ENCODE results near the gene NCKIPSD. TPM values are rescaled to one million over a fixed set of nuclear protein-coding genes. Genes with fewer than 3 reads are reported as not detected.

NCKIPSD gene
- total and polyA plus RNA-seq, 8 donors, result 13.4 to 20.5 (median 16.3) TPM

DNA sequence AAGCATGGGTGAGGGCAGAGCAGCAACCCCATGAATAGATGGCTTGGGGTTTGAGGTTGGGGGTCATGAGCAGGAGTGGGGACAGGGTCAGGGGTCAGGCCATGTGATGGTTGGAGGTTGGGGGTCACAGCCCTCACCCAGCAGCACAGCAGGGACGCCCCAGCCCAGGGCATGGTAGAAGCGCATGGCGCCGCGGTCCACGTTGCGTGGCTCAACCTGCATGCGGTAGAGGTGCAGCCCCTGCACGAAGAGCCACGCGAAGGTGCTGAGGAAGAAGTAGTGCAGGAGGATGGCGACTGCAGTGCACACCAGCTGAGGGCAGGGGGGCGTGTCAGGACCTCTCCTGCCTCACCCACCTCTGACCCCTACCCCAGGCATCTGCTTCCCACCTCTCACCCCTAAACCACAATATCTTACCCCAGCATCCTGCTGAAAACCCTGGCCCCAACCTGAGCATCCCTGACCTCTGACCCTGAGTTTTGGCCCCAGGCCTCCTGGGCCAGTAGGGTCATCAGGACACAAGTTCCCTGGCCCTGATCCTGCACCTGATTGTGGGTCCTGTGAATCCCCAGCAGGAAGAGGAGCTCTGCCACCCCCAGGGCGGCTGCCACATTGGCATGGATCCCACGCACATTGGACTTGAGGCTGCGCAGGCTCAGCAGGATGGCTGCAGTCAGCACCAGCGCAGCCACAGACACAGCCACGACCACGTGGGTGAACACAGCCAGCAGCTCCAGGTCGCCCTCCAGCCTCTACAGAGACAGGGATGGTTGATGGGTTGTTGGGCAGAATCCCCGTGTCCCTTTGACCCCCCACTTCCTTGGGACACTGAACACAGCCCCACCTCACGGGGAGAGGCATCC is 40.6 kb downstream of the NCKIPSD start:
- H3K36me3 ChIP-seq, result no peaks in the 10 kb centered on the region
- TF ChIP-seq, protein P1, sequence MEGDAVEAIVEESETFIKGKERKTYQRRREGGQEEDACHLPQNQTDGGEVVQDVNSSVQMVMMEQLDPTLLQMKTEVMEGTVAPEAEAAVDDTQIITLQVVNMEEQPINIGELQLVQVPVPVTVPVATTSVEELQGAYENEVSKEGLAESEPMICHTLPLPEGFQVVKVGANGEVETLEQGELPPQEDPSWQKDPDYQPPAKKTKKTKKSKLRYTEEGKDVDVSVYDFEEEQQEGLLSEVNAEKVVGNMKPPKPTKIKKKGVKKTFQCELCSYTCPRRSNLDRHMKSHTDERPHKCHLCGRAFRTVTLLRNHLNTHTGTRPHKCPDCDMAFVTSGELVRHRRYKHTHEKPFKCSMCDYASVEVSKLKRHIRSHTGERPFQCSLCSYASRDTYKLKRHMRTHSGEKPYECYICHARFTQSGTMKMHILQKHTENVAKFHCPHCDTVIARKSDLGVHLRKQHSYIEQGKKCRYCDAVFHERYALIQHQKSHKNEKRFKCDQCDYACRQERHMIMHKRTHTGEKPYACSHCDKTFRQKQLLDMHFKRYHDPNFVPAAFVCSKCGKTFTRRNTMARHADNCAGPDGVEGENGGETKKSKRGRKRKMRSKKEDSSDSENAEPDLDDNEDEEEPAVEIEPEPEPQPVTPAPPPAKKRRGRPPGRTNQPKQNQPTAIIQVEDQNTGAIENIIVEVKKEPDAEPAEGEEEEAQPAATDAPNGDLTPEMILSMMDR (IDR thresholded peaks at IDR 0.05), result no peak
- no peak for ATAC-seq
- no peak overlapping the region for H3K27ac ChIP-seq
- no peaks in the 10 kb centered on the region for H3K9me3 ChIP-seq
- no peaks in the 10 kb centered on the region for H3K4me1 ChIP-seq
- DNase-seq, result no peak
- no peaks in the 10 kb centered on the region for H3K27me3 ChIP-seq
- H3K4me3 ChIP-seq, result no peak overlapping the region
- intact Hi-C loops (cut with DNase I), result no loop called here

DNA sequence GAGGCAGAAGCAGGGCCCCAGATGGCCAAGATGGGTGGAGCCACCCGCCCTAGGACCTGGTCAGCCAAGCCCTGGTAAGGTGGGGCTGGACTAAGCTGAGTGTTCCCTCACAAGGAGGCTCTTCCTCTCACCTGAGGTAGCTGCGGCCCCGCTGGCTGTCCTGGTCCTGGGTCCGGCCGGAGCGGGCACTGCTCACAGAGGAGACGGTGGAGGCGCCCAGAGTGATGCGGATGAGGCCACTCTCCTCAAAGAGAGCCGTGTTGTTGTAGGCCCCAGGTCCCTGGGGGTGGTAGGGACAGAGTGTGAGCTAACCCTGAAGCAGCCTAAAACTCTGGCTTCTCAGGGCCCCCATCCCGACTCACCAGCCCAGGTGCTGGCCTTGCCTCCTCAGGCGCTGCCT is 43.1 kb downstream of the NCKIPSD start:
- ATAC-seq (no peak), DNase-seq (no peak)
- intact Hi-C loops (cut with DNase I), result no loop called here
- Histone ChIP-seq H3K9me3 (no peaks in the 10 kb centered on the region), H3K4me3 (no peak overlapping the region), H3K27me3 (no peaks in the 10 kb centered on the region), H3K4me1 (no peaks in the 10 kb centered on the region), H3K36me3 (no peaks in the 10 kb centered on the region), H3K27ac (no peak overlapping the region)
- TF ChIP-seq, protein P1 (IDR thresholded peaks at IDR 0.05), result no peak

DNA sequence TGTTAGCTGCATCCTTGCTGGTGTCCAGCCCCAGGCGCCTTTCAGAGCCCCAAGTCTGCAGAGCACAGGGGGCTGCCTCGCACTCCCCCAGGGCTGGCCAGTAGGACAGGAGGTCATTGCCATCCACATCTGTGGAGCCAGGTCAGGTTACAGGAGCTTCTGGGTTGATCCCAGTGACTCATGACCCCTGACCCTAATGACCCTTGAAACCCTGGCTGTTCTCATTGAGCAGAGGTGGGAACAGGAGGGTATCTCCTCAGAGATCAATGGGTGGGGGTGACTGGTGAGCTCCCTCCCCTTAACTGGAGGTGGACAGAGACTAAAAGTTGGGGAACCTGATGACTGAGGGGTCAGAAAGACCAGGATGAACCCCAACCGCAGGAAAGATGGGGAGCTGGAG is 44.3 kb downstream of the NCKIPSD start:
- no peak overlapping the region for H3K27ac ChIP-seq
- intact Hi-C loops (cut with DNase I), result no loop called here
- no peak for DNase-seq
- H3K27me3 ChIP-seq, result no peaks in the 10 kb centered on the region
- TF ChIP-seq, protein P1 (IDR thresholded peaks at IDR 0.05), result no peak
- ATAC-seq, result no peak
- no peak overlapping the region for H3K4me3 ChIP-seq
- H3K4me1 ChIP-seq, result peaks cover 2% of the 10 kb centered on the region in 2 donors
- no peaks in the 10 kb centered on the region for H3K9me3 ChIP-seq
- H3K36me3 ChIP-seq, result no peaks in the 10 kb centered on the region

DNA sequence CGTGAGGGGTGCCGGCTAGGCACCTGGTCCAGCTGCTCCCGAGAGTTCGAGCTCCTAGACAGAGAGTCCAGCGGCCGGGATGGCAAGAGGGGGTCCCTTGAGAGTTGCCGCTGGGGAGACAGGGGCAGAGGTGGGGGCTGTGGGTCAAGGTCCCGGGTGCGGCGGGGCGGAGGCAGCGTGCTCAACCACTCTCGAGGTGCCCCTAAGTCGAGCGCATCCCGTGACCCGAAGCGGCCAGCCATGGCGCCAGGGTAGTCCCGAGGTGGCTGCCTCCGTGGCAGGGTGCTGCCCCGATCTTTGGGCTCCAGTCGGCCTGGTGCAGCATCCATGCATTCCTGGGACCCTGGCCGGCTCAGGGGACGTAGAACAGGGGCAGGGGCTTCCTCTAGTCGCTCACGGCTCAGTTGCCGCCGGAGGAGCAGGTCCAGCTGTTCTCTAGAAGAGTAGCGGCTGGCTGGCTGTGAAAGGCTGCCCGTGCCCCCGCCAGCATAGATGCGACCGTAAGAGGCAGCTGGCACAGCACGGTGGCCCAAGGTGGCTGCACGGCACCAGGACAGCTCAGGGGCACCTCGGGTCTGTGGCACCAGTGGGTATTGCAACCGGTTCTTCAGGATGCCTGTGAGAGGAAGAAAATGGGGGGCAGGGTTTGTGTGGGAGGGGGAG is 45.6 kb downstream of the NCKIPSD start:
- no peak overlapping the region for H3K4me3 ChIP-seq
- peak in 1 of 4 donors; percentile 76 for DNase-seq
- ATAC-seq, result no peak
- peaks cover 8 to 10% of the 10 kb centered on the region in 2 donors for H3K4me1 ChIP-seq
- H3K27ac ChIP-seq, result no peak overlapping the region
- TF ChIP-seq, protein P1 (IDR thresholded peaks at IDR 0.05), result no peak
- H3K9me3 ChIP-seq, result no peaks in the 10 kb centered on the region
- no peaks in the 10 kb centered on the region for H3K27me3 ChIP-seq
- H3K36me3 ChIP-seq, result no peaks in the 10 kb centered on the region
- intact Hi-C loops (cut with DNase I), result no loop called here

DNA sequence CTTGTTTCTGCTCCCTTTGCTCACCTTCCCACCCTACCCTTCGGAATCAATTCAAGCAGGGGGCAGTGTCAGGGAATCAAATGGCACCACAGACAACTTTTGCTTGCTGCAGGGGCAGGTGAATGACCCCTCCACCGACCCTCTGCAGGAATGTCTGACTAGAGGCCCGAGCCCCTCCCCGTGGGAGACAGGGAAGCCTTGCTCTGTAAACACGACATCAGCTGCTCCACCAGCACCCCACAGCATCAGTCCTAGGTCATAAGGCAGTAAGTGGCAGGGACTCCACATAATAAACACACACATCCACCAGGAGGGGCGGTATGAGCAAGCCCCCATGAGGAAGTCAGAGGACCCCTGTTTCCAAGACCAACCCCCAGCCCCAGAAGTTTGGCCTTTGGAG is 48.4 kb downstream of the NCKIPSD start:
- H3K27ac ChIP-seq, result no peak overlapping the region
- TF ChIP-seq, protein P1 (IDR thresholded peaks at IDR 0.05), result no peak
- intact Hi-C loops (cut with DNase I), result no loop called here
- H3K27me3 ChIP-seq, result no peaks in the 10 kb centered on the region
- DNase-seq, result peak in 1 of 4 donors; percentile 24
- no peak overlapping the region for H3K4me3 ChIP-seq
- H3K9me3 ChIP-seq, result no peaks in the 10 kb centered on the region
- ATAC-seq, result no peak
- H3K4me1 ChIP-seq, result peaks cover 16 to 20% of the 10 kb centered on the region in 2 donors
- peaks cover 0 to 13% of the 10 kb centered on the region in 2 donors for H3K36me3 ChIP-seq

Measured in left lung (tissue), 10 donors.